NCI-H748 treated with DMSO at 0.1 percent for 48 hours (cell line): ENCODE data around the gene KLF16.
"Not testable (repeated sequence)": the region's sequence is repeated elsewhere in the genome, so short reads cannot be mapped to it uniquely, and the experiment has no call there.

Experiments used
- DNase-seq: peaks from one replicate; lab custom pipeline; 2025; lab: John Stamatoyannopoulos, UW

KLF16 gene

GRCh38 chr19:1884291-1884718, 20.9 kb upstream of the KLF16 start:
- no peak for DNase-seq

DNA sequence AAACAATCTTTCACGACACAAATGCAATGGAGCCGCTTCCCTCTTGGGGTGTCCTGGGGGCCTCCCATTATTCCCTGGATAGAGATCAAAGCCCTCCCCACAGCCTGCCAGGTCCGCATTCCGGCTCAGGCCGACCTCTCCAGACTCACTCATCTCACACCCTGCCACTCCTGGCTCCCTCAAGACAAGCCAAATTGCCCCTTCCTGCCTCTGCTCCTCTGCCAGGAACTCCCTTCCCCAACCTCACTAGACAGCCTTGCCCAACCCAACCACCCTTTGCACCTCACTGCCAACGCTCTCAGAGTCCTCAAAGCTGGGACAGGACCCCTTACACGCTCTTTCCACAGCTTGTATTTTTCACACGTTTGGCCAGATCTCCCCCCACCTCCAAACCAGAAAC, 20.4 kb upstream of the KLF16 start:
- no peak for DNase-seq

DNA sequence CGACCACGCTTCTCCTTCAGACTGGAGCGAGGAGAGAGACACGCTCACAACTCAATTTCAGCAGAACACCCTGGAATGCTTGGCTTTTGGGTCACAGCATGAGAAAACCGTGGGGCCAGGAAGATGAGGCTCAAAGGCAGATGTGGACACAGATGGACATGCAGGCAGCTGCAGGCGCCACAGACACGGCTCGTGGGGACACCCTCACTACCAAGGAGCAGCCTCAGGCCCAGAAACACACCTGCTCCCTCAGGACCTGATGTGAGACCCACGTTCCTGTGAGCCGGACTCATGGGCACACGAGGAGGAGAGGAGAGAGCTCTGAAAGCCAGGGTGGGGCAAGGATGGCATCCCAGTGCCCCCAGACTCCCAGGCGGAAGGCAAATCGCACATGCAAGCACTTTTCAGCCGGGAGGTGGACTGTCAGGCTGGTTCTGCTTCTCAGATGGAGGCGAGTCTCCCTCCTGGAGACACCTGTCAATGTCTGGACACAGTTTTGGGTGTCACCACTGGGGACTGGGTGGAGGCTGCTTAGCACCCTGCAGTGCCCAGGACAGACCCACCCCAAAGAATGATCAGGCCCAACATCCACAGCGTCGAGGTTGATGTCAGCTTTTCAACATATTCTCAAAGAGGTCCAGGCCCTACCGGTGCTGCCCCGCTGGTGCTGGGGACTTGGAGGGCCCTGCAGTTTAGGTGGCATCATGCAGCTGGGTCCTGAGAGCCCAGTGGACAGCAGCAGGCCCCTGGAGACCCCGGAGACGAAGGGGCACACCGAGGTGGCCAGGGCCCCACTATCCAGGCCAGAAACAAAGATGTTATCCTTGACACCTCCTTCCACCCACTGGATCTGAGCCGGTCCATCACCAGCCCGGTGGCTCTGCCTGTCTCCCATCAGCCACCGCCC, 19.7 kb upstream of the KLF16 start:
- DNase-seq, result no peak

GRCh38 chr19:1882089-1882785, 18.9 kb upstream of the KLF16 start:
- no peak for DNase-seq

GRCh38 chr19:1881393-1882088, 18.2 kb upstream of the KLF16 start:
- DNase-seq, result not testable (repeated sequence)

GRCh38 chr19:1880611-1881392, 17.4 kb upstream of the KLF16 start:
- no peak for DNase-seq

- DNase-seq, result not testable (repeated sequence)
These were observed 16.6 kb upstream of the KLF16 start for GRCh38 chr19:1879982-1880381.

- not testable (repeated sequence) for DNase-seq
These were observed 15.2 kb upstream of the KLF16 start for GRCh38 chr19:1878583-1878982.

DNA sequence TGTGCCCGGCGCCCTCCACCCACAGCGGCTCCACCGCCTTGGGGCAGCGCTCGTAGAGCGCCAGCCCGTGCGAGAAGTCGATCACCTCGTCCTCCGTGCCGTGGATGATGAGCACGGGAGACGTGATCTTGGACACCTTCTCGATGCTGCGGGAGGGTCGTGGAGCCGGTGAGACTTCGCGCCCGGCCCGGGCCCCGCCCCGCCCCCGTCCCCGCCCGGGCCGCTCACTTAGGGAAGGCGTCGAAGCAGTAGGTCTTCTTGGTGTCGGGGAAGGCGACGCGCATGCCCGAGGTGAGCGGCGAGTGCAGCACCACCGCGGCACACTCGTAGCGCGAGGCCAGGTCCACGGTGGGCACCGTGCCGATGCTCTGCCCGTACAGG, 13.9 kb upstream of the KLF16 start:
- not testable (repeated sequence) for DNase-seq

DNA sequence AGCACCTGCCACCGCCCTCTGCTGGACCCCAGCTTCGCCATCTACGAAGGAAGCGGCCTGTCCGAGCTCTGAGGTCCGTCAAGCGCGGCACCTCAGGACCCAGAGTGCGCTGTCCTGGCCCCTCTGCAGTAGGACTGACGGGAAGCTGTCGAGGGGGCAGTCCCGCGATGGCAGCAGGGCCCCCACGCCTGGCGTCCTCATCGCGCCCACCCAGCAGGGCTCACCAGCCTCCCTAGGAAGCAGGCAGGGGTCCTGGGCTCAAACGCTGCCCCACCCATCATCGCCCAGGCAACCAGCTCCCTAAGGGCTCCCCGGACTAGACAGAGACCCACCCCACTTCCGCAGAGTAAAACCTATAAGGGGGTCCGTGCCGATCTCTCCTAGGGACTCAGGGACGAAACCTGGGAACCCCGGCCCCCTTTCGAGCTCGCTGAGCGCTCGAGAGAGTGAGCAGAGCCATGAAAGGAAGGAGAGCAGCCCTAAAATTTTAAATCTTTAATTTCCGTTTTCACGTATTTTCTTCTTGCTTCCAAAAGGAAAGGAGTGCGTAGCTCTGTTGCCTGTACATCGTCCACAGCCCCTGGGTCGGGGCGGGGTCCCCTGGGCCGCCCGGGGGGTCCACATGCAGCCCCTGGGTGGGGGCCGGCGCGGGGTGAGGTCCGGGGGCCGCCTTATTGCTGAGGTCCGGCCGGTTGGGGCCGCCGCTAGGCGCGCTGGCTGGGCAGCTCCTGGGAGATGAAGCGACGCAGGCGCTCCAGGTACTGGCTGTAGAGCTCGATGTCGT, 13.3 kb upstream of the KLF16 start:
- DNase-seq, result not testable (repeated sequence)

DNA sequence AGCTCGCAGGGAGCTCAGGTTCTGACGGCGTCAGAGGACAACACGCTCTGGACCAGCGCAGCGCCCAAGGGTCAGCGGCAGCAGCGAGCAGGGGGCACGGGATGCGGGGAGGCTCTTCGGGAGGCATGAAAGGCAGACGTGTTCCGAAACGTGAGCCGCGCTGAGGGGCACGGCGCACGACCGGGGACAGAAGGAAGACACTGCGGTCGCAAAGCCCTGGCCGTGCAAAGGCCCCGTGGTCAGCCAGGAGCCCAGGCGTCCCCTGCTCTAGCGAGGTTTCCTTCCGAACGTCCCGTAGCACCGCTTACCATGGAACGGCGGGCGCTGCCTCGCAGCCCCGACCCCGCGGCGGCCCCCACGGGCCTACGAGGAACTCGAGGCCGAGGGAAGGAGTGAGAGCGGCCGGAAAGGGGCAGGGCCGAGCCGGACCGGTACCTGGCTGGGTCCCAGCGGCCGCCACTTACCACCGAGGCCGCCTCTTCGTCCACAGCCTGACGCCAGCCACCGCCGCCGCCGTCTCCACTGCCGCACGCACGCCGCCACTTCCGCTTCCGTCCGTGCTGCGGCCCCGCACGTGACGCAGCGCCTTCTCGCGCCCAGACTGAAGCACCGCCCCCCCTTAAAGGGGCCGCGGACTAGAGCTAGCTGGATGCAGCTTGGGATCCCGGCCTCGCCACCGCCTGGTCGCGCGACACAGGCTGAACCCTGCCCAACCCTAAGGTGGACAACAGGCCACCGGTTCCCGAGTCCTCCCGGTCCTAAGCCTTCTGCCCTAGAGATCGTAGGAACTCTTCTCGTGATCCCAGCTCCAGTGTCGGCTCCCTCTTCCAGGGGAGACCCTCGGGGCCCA, 12.5 kb upstream of the KLF16 start:
- peak; percentile 57 for DNase-seq

DNA sequence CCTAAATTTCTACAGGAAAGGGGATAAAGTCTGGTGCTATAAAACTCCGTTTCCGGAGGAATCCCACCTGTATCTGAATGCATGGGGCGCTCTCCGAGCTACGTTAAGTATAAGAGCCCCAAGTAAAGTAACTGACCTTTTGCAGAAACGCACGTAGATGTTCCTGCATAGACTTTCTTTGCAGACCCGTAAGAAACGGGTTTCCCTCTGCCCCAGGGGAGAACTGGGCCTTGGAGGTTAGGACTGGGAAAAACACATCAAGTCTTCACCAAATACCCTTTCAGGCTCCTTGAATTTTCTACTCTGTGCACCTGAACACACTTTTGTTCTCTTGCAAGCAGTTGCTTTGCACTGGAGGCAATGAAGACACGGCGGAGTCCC, 11.9 kb upstream of the KLF16 start:
- not testable (repeated sequence) for DNase-seq

DNA sequence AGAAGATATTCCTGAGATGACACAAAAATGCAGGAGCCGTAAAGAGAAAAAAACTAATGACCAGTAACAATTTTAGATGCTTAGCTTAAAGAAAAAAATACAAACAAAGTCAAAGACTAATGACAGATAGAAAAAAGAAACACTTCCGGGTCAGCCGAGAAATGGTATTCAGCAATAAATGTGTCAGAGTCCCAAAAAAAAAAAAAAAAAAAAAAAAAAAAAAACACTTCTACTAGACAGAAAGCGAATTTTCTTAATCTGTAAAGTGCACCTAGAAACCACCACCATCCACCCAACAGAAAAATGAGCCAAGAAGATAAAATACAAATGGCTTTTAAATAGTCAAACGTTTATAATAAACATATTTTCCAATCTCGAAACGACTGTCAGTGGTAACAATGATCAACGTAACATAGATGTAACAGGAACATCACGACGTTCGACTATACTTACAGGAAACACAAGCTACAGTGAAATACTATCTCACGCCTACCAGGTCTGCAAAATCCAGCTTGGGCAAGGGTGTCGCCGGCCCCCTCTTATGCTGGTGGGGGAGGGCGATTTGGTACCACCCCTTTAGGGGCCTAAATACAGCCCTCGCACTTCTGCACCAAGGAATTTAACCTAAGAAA, 11.3 kb upstream of the KLF16 start:
- DNase-seq, result no peak

DNA sequence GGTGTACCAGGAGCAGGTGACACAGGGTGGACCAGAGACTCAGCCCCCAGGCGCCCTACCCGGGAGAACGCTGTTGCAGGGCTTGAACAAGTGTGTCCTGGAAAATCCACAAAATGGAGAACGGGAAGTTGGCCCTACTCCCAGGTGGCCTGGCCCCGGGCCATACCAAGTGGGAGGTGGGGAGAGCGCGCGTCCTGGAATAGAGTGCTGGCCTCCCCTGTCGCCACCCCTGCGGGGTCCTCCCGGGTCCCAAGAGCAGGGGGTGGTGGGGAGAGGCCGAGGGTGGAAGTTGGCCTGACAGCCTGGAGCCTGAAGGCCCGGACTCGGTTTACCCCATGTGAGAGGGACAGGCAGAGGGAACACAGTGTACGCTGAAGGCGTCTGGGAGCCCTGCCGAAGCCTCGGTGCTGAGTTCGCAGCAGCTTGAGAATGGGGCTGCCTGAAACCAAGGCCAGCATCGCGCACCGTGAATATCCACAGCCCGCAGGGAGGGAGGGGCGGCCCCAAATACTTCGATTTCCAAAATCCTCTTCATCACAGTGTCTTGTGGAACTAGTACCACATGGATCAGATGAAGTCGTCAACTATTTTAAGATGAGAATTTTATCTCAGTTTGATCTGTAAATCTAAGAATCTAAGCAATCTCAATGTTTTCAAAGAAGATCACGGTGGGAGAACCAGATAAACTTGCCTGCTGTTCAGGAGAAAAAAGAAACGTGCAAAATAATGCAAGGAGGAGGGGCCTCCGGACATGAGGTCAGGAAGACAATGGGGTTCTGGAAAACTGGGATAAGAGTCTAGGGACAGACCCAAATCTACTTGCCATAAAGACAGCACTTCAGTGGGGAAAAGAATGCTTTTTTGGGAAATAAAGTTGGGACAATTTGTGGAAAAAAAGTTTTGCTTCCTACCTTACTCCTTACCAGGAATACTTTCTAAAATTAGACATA, 10.4 kb upstream of the KLF16 start:
- DNase-seq, result no peak

DNA sequence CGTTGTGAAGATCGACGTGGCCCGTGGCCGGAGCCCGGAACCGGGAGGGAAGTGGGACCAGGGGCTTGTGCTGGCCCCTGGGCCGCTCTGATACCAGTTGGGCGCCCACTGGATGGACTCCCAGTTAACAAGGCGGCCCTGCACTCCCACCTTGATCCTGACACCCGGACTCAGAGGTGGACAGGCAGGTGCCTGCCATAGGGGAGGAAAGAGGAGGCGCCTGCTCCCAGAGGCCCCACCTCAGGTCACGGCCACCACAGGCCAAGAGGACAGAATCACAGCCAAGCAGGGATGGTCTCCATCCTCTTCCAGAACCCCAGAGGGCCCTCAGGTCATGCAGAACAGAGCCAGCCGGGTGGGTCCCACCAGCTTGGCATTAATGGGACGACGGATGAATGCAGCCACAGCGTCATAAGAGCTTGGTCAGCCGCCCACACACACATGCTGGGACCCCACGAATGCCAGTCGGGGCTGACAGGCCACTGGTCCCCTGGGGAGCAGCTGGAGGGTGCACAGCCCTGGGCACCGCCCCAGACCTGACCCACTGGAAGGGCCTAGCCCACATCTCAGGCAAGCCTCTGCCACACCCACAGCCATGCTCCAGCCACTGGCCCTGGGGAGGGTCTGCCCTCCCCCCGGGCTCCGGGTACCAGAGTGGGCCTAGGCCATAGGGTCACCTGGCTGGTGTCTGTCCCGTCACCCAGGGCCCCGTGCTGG, 9.6 kb upstream of the KLF16 start:
- no peak for DNase-seq

DNA sequence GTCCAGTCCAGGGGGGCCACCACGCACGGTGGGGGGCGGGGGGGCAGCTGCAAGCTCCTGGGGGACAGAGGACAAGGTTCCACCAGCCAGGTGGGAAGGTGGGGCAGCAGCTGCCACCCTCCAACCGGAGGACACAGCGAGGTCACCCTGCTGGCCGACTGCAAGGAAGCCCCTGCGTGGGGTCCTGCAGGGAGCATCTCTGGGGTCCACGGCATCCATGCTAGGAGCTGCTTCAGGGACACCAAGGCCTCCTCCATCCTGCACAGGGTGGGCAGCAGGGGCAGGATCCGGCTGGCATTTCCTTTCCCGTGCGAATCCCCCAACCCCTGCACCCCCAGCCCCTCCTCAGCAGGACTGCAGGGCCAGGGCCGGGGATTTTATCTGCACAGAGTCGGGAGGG, 8.3 kb upstream of the KLF16 start:
- DNase-seq, result no peak

DNA sequence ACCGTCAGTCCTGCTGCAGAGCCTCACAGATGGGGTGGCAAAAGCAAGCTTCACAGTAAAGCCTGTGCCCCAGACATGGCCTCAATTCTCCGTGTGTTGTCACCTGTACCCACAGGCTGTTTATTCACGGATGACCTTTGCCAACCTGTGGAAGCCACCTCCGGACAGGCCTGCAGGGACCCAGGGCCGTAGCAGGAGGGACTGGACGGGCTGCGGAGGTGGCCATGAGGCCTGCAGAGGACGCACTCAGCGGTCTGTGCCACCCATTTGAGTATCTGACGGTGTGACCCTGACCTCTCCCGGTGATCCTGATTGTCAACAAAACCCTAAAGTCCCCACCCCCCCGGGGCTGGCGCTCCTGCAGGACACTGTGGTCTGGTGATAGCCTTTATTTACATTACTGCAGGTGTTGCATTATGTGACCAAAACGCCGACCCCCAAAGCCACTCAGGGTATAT, 7.8 kb upstream of the KLF16 start:
- no peak for DNase-seq

- no peak for DNase-seq
These were observed 5.6 kb upstream of the KLF16 start for GRCh38 chr19:1868971-1869370.
